Measurements from ENCODE around the gene NUTF2. TPM values are rescaled to one million over a fixed set of nuclear protein-coding genes. Genes with fewer than 3 reads are reported as not detected.

The NUTF2 gene
- total RNA-seq, 1 donor = 89.1 TPM

DNA sequence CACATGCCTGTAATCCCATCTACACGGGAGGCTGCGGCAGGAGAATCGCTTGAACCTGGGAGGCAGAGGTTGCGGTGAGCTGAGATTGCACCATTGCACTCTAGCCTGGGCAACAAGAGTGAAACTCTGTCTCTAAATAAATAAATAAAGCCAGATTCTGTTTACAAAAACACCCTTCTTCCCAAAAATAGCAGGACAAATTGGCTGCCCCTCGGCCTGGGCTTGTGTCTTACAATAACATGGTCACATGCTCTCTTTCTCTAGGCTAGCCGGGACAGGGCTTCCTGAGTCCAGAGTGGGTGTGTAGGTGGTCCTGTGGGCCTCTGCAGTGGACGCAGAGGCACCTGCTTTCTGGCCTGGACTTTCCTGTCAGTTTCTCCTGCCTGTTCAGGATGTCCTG lies 22.9 kb downstream of the NUTF2 start:
- peaks cover 27% of the 10 kb centered on the region for H3K4me1 ChIP-seq (ENCODE audit: insufficient read depth, low read length)
- no peaks in the 10 kb centered on the region for H3K9me3 ChIP-seq (ENCODE audit: low read depth, low read length)
- H3K4me3 ChIP-seq (ENCODE audit: low read length) = no peak overlapping the region
- no peaks in the 10 kb centered on the region for H3K27me3 ChIP-seq (ENCODE audit: insufficient read depth, low read length)

DNA sequence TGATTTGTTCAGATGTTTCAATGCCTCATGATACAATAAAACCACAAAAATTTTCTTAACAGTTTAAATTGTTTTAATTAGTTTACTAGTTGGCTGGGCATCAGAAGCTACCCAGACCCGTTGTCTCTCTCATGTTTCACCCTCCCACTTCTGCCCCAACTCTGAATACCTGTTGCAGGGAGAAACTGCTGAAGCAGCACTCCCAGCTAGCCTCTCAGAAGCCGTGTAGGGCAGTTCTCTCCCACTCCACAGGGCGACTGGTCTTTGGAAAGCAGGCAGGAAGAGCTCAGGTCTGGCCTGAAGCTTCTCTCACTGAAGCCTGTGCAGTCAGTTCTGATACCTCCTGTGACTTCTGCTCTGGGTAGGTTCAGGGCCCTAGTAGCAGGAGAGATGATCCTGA lies 24.5 kb downstream of the NUTF2 start:
- Histone ChIP-seq H3K9me3 (ENCODE audit: low read depth, low read length) (no peaks in the 10 kb centered on the region), H3K4me3 (ENCODE audit: low read length) (no peak overlapping the region), H3K4me1 (ENCODE audit: insufficient read depth, low read length) (peaks cover 36% of the 10 kb centered on the region), H3K27me3 (ENCODE audit: insufficient read depth, low read length) (no peaks in the 10 kb centered on the region)

DNA sequence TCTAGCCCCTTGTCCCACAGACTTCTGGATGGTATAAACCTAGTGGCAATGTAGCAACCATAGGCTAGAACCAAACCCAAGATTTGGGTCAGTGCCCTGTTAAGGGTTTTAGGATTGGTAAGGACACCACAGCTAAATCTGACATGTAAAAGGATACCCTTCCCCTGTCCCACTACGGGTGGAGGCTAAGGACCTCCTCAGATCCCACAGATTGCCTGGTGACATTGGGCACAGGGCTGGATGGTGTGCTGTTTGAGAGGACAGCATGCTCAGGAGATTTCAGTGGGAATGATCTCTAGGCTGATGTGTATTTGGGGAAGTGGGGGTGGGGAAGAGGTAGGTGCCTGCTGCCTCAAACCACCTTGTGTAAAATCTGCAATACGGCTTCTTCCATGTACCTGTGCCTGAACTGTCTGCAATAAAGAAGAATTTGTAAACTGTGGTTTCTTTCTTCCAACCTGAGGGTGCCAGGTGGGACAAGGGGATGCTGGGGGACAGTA lies 25.4 kb downstream of the NUTF2 start:
- H3K4me3 ChIP-seq (ENCODE audit: low read length) = peak overlapping the region; percentile 91
- H3K9me3 ChIP-seq (ENCODE audit: low read depth, low read length) = no peaks in the 10 kb centered on the region
- H3K4me1 ChIP-seq (ENCODE audit: insufficient read depth, low read length) = peaks cover 36% of the 10 kb centered on the region
- no peaks in the 10 kb centered on the region for H3K27me3 ChIP-seq (ENCODE audit: insufficient read depth, low read length)

DNA sequence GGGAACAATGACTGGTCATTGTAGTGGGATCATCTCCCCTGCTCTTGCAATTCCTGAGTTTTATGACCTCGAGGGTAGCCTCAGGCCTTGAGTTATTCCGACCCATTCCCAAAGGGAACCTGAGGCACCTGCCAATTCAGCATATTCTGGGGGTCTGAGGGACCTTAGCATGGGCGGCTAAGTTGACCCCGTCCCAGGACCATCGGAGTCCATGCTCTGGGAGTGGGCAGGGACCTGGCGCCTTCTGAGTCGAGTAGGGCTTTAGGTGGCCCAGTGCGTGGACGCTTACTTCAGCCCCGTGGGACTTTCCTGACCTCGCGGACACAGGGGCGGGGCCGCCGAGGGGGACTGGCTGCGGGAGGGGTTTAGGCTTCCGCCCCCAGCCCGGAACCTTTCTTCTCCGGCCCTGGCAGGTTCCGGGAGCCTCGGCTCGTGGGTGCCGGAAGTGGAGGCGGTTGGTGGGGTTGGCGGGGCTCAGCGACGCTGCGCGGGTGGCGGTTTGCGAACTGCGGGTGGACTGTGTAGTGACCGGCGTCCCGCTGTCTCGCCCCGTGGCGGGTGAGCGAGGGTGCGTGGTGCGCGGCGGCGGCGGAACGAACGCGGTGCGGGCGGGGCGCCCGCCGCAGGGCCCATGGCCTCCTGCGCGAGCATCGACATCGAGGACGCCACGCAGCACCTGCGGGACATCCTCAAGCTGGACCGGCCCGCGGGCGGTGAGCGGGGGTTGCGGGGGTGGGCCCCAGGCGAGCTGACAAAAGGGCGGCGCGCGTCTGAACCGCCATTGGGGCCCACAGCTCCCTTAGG lies 26.1 kb downstream of the NUTF2 start, which contains the start of gene EDC4:
Gene EDC4 (plus strand): TSS at position 422 of the 804 bp plus-strand sequence. CDS start 210 bp downstream, at position 632.
- peaks cover 36% of the 10 kb centered on the region for H3K4me1 ChIP-seq (ENCODE audit: insufficient read depth, low read length)
- no peaks in the 10 kb centered on the region for H3K9me3 ChIP-seq (ENCODE audit: low read depth, low read length)
- H3K27me3 ChIP-seq (ENCODE audit: insufficient read depth, low read length) = no peaks in the 10 kb centered on the region
- H3K4me3 ChIP-seq (ENCODE audit: low read length) = peak within 1 kb of the TSS; percentile 91

DNA sequence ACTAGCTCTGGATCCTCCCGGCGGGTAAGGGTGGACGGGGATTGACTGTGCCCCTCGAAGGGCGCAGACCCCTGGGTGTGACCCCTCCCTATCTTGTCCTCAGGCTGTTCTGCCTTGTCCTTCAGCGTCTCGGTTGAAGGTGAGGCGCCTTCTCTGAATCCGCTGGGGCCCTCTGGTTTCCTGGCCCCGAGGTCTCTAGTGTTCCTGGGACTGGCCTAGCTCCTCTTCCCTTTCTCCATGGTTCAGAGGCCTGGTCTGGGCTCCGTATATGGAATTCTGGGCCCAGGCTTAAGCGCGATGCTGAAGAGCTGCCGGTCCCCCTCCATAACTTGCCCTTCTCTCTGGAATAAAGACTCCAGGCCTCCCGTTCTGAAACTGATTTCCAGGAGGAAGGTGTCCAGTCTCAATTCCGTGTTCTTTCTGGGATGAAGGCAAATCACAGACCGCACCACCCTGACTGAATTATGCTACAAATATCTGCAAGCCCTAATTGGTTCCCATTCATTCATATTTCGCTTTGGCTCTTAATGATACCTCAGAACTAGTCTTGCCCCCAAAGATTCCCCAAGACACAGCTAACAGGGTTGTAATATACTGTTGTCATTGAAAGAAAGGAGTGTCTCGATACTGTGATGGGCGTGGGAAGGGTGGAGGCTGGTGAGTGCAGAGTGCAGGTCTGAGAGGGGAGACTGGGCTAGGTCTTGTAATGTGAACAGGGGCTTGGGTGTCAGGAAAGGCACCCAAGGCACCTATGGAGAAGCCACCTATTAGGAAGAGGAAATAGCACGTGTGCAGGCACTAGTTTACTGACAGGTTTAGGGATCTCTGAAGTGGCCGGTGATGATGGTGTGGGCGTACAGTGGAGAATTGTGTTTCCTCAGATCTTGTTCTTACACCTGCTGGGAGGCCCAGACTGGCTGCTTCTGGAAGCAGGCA lies 27.0 kb downstream of the NUTF2 start:
- Histone ChIP-seq H3K27me3 (ENCODE audit: insufficient read depth, low read length) (no peaks in the 10 kb centered on the region), H3K9me3 (ENCODE audit: low read depth, low read length) (no peaks in the 10 kb centered on the region), H3K4me3 (ENCODE audit: low read length) (peak overlapping the region; percentile 91), H3K4me1 (ENCODE audit: insufficient read depth, low read length) (peaks cover 36% of the 10 kb centered on the region)

DNA sequence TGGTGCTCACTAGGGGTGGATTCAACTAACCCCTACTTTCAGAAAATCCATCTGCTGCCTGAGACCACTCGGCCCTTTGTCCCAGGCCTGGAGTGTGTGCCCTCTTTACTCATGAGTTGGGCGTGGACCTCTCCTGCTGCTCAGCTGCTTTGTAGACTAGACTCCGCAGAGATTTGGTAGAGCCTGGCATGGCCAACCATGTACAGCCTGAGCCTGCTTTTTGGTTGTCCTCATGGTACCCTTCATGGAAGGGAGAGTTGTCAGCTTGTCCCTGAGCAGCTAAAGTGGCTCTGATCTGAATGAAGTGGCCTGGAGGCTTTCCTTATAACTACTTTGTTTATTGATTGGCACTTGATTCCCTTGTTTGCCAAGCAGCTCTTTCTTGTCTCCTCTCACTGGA lies 27.6 kb downstream of the NUTF2 start:
- Histone ChIP-seq H3K4me1 (ENCODE audit: insufficient read depth, low read length) (peaks cover 36% of the 10 kb centered on the region), H3K27me3 (ENCODE audit: insufficient read depth, low read length) (no peaks in the 10 kb centered on the region), H3K4me3 (ENCODE audit: low read length) (no peak overlapping the region), H3K9me3 (ENCODE audit: low read depth, low read length) (no peaks in the 10 kb centered on the region)

DNA sequence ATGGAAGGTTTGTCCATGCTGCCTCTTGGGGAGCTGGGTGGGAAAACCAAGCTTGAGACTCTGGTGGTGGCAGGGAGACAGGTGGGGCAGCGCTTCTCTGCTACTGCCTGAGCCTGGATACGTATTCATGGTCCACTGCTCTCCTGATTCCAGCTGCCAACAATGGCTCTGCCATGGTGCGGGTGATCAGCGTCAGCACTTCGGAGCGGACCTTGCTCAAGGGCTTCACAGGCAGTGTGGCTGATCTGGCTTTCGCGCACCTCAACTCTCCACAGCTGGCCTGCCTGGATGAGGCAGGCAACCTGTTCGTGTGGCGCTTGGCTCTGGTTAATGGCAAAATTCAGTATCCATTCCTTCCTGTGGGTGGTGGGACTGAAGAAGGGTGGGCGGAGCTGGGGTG lies 30.3 kb downstream of the NUTF2 start:
- Histone ChIP-seq H3K4me1 (ENCODE audit: insufficient read depth, low read length) (peaks cover 29% of the 10 kb centered on the region), H3K9me3 (ENCODE audit: low read depth, low read length) (no peaks in the 10 kb centered on the region), H3K27me3 (ENCODE audit: insufficient read depth, low read length) (no peaks in the 10 kb centered on the region), H3K4me3 (ENCODE audit: low read length) (no peak overlapping the region)

DNA sequence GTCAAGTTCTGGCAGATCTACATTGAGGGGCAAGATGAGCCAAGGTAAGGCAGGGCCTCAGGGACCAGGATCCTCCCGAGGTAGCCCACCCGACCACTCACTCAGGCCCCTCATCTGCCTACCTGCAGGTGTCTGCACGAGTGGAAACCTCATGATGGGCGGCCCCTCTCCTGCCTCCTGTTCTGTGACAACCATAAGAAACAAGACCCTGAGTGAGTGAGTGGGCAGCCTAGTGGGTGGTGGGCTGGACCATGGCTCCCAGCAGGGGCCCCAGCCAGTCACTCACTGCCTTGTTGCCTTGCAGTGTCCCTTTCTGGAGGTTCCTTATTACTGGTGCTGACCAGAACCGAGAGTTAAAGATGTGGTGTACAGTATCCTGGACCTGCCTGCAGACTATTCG lies 31.5 kb downstream of the NUTF2 start:
- no peaks in the 10 kb centered on the region for H3K27me3 ChIP-seq (ENCODE audit: insufficient read depth, low read length)
- no peaks in the 10 kb centered on the region for H3K9me3 ChIP-seq (ENCODE audit: low read depth, low read length)
- H3K4me1 ChIP-seq (ENCODE audit: insufficient read depth, low read length) = peaks cover 22% of the 10 kb centered on the region
- H3K4me3 ChIP-seq (ENCODE audit: low read length) = no peak overlapping the region

DNA sequence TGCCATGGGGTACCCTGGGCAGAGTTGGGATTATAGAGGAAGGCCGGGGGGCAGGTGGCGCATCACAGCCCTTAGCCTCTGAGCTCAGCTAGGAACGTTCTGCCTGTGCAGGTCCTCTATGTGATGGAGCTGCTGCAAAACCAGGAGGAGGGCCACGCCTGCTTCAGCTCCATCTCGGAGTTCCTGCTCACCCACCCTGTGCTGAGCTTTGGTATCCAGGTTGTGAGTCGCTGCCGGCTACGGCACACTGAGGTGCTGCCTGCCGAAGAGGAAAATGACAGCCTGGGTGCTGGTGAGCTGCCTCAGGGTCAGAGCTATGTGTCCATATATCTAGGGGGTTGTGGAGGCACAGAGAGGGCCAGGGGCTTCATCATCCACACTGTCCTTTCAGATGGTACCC lies 32.1 kb downstream of the NUTF2 start:
- Histone ChIP-seq H3K9me3 (ENCODE audit: low read depth, low read length) (no peaks in the 10 kb centered on the region), H3K4me3 (ENCODE audit: low read length) (no peak overlapping the region), H3K4me1 (ENCODE audit: insufficient read depth, low read length) (peaks cover 17% of the 10 kb centered on the region), H3K27me3 (ENCODE audit: insufficient read depth, low read length) (no peaks in the 10 kb centered on the region)

DNA sequence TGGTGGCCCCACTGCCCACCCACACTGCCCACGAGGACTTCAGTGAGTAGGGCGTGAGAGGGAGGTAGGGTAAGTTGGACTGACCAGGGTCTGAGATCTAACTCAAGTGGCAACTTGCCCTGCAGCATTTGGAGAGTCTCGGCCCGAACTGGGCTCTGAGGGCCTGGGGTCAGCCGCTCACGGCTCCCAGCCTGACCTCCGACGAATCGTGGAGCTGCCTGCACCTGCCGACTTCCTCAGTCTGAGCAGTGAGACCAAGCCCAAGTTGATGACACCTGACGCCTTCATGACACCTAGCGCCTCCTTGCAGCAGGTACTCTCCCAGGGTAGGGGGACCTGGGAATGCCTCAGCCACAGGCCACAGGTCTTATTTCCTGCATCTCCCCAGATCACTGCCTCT lies 32.7 kb downstream of the NUTF2 start:
- Histone ChIP-seq H3K27me3 (ENCODE audit: insufficient read depth, low read length) (no peaks in the 10 kb centered on the region), H3K4me3 (ENCODE audit: low read length) (no peak overlapping the region), H3K9me3 (ENCODE audit: low read depth, low read length) (no peaks in the 10 kb centered on the region), H3K4me1 (ENCODE audit: insufficient read depth, low read length) (peaks cover 11% of the 10 kb centered on the region)

DNA sequence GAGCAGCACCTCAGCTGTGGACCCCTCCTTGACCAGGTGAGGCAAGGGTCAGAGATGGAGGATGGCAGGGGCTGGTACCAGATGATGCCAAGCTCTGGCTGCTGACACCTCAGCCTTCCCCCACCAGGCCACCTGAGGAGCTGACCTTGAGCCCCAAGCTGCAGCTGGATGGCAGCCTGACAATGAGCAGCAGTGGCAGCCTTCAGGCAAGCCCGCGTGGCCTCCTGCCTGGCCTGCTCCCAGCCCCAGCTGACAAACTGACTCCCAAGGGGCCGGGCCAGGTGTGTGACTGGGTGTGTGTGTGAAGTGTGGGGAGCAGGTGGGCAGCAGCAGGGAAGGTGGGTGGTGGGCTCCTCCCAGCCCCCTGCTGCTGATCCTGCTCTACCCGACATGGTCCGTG lies 33.2 kb downstream of the NUTF2 start:
- peaks cover 6% of the 10 kb centered on the region for H3K4me1 ChIP-seq (ENCODE audit: insufficient read depth, low read length)
- no peaks in the 10 kb centered on the region for H3K9me3 ChIP-seq (ENCODE audit: low read depth, low read length)
- H3K27me3 ChIP-seq (ENCODE audit: insufficient read depth, low read length) = no peaks in the 10 kb centered on the region
- H3K4me3 ChIP-seq (ENCODE audit: low read length) = no peak overlapping the region

DNA sequence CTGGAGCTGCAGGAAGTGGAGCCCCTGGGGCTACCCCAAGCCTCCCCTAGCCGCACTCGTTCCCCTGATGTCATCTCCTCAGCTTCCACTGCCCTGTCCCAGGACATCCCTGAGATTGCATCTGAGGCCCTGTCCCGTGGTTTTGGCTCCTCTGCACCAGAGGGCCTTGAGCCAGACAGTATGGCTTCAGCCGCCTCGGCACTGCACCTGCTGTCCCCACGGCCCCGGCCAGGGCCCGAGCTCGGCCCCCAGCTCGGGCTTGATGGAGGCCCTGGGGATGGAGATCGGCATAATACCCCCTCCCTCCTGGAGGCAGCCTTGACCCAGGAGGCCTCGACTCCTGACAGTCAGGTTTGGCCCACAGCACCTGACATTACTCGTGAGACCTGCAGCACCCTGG lies 33.9 kb downstream of the NUTF2 start:
- Histone ChIP-seq H3K4me1 (ENCODE audit: insufficient read depth, low read length) (no peaks in the 10 kb centered on the region), H3K9me3 (ENCODE audit: low read depth, low read length) (no peaks in the 10 kb centered on the region), H3K4me3 (ENCODE audit: low read length) (no peak overlapping the region), H3K27me3 (ENCODE audit: insufficient read depth, low read length) (no peaks in the 10 kb centered on the region)

DNA sequence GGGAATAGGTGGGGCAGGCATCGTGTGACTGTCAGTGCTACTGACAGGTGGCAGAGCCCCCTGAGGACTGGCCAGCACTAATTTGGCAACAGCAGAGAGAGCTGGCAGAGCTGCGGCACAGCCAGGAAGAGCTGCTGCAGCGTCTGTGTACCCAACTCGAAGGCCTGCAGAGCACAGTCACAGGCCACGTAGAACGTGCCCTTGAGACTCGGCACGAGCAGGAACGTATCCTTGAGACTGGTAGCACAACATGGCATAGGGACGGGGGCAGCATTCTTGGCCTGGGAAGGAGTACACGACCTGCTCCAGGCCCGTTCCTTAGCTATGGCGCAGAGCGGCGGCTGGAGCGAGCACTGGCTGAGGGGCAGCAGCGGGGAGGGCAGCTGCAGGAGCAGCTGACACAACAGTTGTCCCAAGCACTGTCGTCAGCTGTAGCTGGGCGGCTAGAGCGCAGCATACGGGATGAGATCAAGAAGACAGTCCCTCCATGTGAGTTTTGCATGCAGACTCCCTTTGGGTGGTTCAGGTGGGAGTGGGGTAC lies 35.0 kb downstream of the NUTF2 start:
- no peak overlapping the region for H3K4me3 ChIP-seq (ENCODE audit: low read length)
- H3K27me3 ChIP-seq (ENCODE audit: insufficient read depth, low read length) = no peaks in the 10 kb centered on the region
- H3K4me1 ChIP-seq (ENCODE audit: insufficient read depth, low read length) = no peaks in the 10 kb centered on the region
- H3K9me3 ChIP-seq (ENCODE audit: low read depth, low read length) = no peaks in the 10 kb centered on the region

DNA sequence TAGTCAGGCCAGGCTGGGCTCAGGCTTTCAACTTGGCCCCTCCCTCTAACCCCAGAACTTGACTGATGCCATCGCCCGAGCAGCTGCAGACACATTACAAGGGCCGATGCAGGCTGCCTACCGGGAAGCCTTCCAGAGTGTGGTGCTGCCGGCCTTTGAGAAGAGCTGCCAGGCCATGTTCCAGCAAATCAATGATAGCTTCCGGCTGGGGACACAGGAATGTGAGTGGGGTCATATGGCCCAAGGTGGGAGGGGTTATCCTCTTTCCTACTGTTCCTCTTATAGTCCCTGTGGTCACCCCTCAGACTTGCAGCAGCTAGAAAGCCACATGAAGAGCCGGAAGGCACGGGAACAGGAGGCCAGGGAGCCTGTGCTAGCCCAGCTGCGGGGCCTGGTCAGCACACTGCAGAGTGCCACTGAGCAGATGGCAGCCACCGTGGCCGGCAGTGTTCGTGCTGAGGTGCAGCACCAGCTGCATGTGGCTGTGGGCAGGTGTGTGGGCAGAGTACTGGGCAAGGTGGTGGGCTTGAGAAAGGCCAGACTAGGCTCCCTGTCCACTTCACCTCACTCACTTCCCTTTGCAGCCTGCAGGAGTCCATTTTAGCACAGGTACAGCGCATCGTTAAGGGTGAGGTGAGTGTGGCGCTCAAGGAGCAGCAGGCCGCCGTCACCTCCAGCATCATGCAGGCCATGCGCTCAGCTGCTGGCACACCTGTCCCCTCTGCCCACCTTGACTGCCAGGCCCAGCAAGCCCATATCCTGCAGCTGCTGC lies 35.8 kb downstream of the NUTF2 start:
- Histone ChIP-seq H3K4me3 (ENCODE audit: low read length) (no peak overlapping the region), H3K4me1 (ENCODE audit: insufficient read depth, low read length) (no peaks in the 10 kb centered on the region), H3K27me3 (ENCODE audit: insufficient read depth, low read length) (no peaks in the 10 kb centered on the region), H3K9me3 (ENCODE audit: low read depth, low read length) (no peaks in the 10 kb centered on the region)

Data from mononuclear cell (primary cell).